ENCODE measurements around the gene CALML3.

DNA sequence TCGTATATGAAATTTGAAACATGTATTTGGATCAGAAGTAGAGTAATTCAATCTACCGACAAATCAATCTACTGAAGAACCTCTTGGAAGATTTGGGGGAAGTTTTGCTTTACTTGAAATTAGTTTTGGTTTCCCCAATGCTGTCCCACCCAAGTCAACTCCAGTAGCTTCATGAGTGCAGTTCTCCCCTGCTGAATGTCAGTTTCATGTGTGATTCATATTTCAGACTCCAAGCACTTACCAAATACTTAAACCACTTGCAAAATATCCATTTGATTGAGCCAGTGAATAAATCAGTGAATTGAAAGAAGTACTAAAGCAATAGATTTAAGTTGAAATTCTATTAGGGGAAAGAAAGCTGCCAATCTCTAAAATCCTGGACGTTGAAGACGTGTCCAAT is 34.7 kb upstream of the CALML3 start:
- no peak for TF ChIP-seq CTCF (IDR thresholded peaks at IDR 0.05)
- TF ChIP-seq POLR2A (IDR thresholded peaks at IDR 0.05) = no peak
